SHP77 (cell line): Measurements from ENCODE around the gene DYTN.

Experiments used
- DNase-seq, 2 experiments: peaks; one replicate each; lab custom pipeline; 2025; lab: John Stamatoyannopoulos, UW

Gene DYTN

DNA sequence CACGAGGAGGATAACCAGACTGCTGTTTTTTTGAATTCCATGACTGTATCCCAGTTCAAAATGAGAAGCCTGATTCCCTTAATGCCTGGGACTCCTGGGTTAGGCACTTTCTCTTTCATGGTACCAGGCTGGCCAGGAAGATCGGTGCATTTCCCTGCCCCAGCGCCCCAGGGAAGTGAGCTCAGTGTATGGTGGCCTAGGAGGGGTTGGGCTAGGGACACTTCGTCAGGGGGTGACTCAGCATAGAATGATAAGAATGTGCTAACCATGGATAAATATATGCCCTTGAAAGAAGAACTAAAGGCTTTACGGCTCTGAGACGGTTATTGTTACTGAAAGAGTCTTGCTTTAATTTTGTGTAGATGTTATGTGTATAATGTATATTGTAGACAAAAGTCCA is 103.4 kb downstream of the DYTN start:
- DNase-seq: no peak

DNA sequence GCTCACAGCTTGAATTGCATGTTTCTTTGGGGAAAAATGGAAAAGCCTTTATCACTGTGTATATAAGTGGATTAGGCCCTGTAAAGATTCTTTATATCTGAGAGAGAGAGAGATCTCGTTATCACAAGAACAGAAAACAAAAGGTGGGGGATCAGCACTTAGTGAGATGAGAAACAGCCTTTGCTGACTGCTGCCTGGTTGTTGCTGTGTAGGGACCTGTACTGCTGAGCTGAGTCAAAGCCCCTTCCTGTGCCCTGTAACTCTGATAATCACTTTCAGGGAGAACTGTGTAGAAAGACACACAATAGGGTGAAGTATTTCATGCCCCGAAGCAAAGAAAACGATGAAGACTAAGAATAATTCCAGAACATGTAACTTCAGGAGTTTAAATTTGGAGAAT is 106.5 kb downstream of the DYTN start:
- DNase-seq: no peak

DNA sequence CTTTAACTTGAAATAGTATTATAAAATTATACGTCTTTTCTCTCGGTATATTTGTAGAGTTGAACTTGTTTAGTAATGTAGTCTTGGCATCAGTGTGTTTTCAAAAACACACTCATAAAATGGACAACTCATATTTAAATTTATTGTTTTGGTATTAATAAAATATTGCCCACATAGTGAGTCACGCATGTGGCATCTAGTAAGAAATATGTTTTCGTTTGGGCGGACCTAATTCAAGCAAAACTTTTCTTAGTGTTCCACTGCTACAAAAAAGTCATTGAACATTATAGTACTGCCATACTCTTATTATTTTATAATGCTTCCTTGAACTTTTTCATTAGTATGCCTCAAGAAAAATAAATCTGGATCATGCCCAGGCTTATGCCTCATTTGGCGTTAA is 107.0 kb downstream of the DYTN start:
- DNase-seq: no peak

DNA sequence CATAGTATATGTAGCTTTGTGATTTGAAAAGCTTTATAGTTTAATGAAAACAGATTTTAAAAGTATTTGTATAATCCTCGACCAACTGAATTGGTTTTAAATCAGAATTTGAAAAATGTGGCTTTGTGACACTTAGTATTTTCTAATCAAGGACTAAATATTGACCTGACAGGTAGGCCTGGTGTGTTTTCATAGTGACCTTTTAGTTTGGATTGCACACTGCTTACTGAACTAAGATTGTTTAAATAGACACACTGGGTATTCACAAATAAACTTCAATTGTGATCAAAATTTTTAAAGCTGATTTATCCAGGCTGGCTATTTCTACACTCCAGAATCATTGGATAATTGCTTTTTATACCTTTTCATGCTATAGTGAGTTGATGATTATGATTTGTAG is 107.7 kb downstream of the DYTN start:
- DNase-seq: no peak

DNA sequence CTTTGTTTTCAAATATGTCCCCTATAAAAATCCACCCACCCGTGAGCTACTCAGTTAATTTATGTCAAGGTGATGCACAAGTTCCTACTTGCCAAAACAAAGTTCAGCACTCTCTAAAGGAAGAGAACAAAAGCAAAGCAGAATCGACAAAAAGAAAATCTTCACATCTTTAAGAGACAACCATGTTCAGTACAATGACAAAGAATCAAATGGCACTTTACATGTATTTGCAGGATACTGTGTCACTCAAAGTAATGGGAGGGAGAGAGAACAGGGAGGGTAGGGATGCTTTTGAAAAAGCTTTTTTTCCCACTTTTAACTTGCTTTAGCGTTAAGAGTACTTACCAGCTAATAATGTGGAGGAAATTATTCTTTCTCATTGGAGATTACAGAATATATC is 115.0 kb downstream of the DYTN start:
- DNase-seq: no peak
